Left renal pelvis (tissue), 4 donors: ENCODE data around the gene IFNA21. TPM values are rescaled to one million over a fixed set of nuclear protein-coding genes. Genes with fewer than 3 reads are reported as not detected.
"Not testable (repeated sequence)": the region's sequence is repeated elsewhere in the genome, so short reads cannot be mapped to it uniquely, and the experiment has no call there.

Experiments used
- DNase-seq, 4 donors: peaks; one replicate each; pipeline ENCODE4 v3.0.0-alpha.2; 2013; ENCODE audit warnings: low read depth in 4 of 4, low spot score in 3 of 4
- polyA plus RNA-seq, 4 donors: library from polyadenylated mRNA; unstranded; fragments of 120-200 nt; gene quantifications; one replicate each; pipeline ENCODE4 v1.2.1, GENCODE V29; 2013; ENCODE audit not compliant: insufficient read length in 4 of 4

Gene IFNA21
- polyA plus RNA-seq, 4 donors = 0.15 TPM; not detected in 3

GRCh38 chr9:21144603-21145002, 21.9 kb downstream of the IFNA21 start:
- DNase-seq = no peak

DNA sequence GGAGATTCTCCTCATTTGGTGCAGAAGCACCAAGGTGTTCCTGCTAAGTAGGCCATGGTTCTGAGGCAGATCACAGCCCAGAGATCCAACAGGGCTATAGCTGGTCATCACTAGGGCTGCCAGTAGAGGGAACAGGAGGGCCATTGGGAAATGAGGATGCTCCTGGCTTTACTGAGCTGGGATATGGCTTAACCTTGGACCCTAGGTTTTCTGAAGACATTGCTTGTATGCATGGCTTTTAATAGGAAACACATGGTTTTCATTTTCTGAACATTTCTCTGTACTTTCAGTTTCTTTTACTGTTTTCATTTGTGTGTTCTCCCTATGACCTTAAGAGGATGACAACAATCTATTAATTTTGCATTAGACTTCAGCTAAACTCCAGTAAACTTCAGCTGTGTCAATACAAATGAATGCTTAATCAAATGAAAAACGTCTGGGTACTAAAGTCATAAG, 25.0 kb downstream of the IFNA21 start, which contains the start of gene IFNW1:
Gene IFNW1 (minus strand): TSS at position 406 of the 456 bp plus-strand sequence. CDS start 262 bp downstream, at position 144.
- no peak for DNase-seq

- DNase-seq = no peak
Measured at GRCh38 chr9:21137020-21137419, 29.4 kb downstream of the IFNA21 start.

DNA sequence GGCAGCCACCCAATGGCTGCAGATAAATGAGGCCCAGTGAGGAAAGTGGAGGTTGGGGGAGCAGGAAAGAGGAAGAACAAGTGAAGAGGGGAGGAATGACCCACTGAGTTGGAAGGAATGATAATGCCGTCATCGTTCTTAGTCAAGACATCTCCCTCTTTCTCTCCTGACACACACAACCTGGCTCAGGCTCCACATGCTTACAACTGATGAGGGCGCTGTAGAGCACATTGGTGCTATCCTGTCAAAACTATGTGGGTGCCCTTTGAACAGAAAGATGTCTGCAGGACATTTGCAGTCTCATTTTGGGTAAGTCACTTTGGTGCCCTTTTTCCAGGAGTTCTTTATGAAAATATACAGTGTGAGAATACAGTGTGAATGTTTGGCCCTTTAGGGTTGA, 30.7 kb downstream of the IFNA21 start:
- no peak for DNase-seq

GRCh38 chr9:21128186-21128585, 38.3 kb downstream of the IFNA21 start:
- not testable (repeated sequence) for DNase-seq

GRCh38 chr9:21121595-21122251, 44.7 kb downstream of the IFNA21 start:
- no peak for DNase-seq

GRCh38 chr9:21121079-21121478, 45.4 kb downstream of the IFNA21 start:
- no peak for DNase-seq

DNA sequence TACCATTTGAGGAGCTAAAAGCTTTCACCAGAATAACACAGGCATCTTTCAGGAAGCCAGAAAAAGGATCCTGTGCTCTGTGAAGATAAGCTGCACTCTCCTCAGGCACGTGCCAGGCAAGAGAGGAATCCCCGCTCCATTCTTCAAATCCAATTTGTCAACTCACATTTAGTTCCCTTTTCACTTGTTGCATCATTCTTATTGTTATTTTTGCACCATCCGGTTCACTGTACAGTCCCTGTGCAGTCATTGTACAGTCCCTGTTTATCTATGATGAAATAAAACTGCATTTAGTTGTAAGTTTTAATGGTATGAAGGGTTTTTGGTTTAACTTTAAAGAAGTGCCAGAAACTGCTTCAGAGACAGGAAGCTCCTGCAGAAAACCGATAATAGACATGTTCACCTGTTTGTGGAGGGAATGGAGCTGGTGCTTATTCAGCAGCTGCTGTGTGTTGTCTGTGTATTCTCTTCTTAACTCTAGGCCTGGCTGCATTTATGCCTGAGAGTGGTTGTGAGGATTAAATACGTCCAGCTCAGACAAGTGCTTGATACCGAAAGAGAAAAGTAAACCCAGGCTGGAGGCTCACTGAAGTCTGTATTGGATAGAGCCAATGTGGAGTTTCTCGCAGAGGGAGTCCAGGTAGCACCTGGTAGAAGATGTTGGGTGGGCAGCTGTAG, 47.2 kb downstream of the IFNA21 start:
- no peak for DNase-seq

Other genes starting within 250 kb of the IFNA21 start
- gene HACD4, start 135.0 kb downstream of the IFNA21 start, polyA plus RNA-seq = 1 to 10 TPM; 3.1 to 5.1 (median 3.4) TPM
- not detected for gene IFNB1, start 88.7 kb downstream of the IFNA21 start, polyA plus RNA-seq
- gene IFNW1, start 24.8 kb downstream of the IFNA21 start, polyA plus RNA-seq = not detected
- not detected for gene IFNA4, start 20.9 kb upstream of the IFNA21 start, polyA plus RNA-seq
- gene IFNA7, start 35.5 kb upstream of the IFNA21 start, polyA plus RNA-seq = not detected
- not detected for gene IFNA10, start 40.5 kb upstream of the IFNA21 start, polyA plus RNA-seq
- not detected for gene IFNA16, start 50.7 kb upstream of the IFNA21 start, polyA plus RNA-seq
- not detected for gene IFNA17, start 61.6 kb upstream of the IFNA21 start, polyA plus RNA-seq
- gene IFNA14, start 73.3 kb upstream of the IFNA21 start, polyA plus RNA-seq = not detected
- gene IFNA5, start 138.7 kb upstream of the IFNA21 start, polyA plus RNA-seq = not detected
- gene KLHL9, start 168.7 kb upstream of the IFNA21 start, polyA plus RNA-seq = 10 to 100 TPM; 46.3 to 62.3 (median 49.8) TPM
- not detected for gene IFNA6, start 184.2 kb upstream of the IFNA21 start, polyA plus RNA-seq
- not detected for gene IFNA13, start 201.4 kb upstream of the IFNA21 start, polyA plus RNA-seq
- gene IFNA2, start 218.7 kb upstream of the IFNA21 start, polyA plus RNA-seq = not detected
- not detected for gene IFNA8, start 242.5 kb upstream of the IFNA21 start, polyA plus RNA-seq